Mesenchymal stem cell (in vitro differentiated cells and primary cell): ENCODE data around the gene FRMPD1.

ENCODE experiments used
- DNase-seq: peaks from one replicate; pipeline ENCODE4 v3.0.0-alpha.2; 2013
- H2AFZ ChIP-seq: one replicate; pipeline ENCODE4 v1.6.1; 2013; ENCODE audit warnings: low read depth, mild to moderate bottlenecking, control low read depth, inconsistent platforms, low read length, moderate library complexity
- H2AK5ac ChIP-seq: 2 replicates; pipeline ENCODE4 v1.6.1; 2013; ENCODE audit warnings: low read length, moderate library complexity, mild to moderate bottlenecking, inconsistent platforms; ENCODE audit not compliant: severe bottlenecking
- H2BK120ac ChIP-seq: one replicate; pipeline ENCODE4 v1.6.1; 2013; ENCODE audit warnings: low read depth, mild to moderate bottlenecking, inconsistent platforms, low read length, moderate library complexity
- H2BK12ac ChIP-seq, 2 experiments: one replicate each; pipeline ENCODE4 v1.6.1; 2013; ENCODE audit warnings: inconsistent platforms in 2 of 2, low read length in 2 of 2, mild to moderate bottlenecking in 2 of 2, moderate library complexity in 2 of 2, control low read depth in 1 of 2
- H2BK15ac ChIP-seq: one replicate; pipeline ENCODE4 v1.6.1; 2013; ENCODE audit warnings: mild to moderate bottlenecking, low read depth, inconsistent platforms; ENCODE audit not compliant: poor library complexity, severe bottlenecking
- H2BK5ac ChIP-seq: 2 replicates; pipeline ENCODE4 v1.6.1; 2013; ENCODE audit warnings: low read depth, mild to moderate bottlenecking, low read length, control low read depth, inconsistent platforms; ENCODE audit not compliant: poor library complexity, severe bottlenecking
- H3K14ac ChIP-seq, 2 experiments: one replicate each; pipeline ENCODE4 v1.6.1; 2013; ENCODE audit warnings: inconsistent platforms in 2 of 2, low read length in 2 of 2, control low read depth in 1 of 2, mild to moderate bottlenecking in 1 of 2, moderate library complexity in 1 of 2
- H3K18ac ChIP-seq, 2 experiments: one replicate each; pipeline ENCODE4 v1.6.1; 2013; ENCODE audit warnings: inconsistent platforms in 2 of 2, low read length in 2 of 2, control low read depth in 1 of 2, low read depth in 1 of 2, mild to moderate bottlenecking in 1 of 2
- H3K23ac ChIP-seq, 2 experiments: one replicate each; pipeline ENCODE4 v1.6.1; 2013; ENCODE audit warnings: inconsistent platforms in 2 of 2, low read length in 2 of 2, mild to moderate bottlenecking in 2 of 2, moderate library complexity in 2 of 2, control low read depth in 1 of 2
- H3K27ac ChIP-seq: 2 replicates; pipeline ENCODE4 v1.5.1; 2013; ENCODE audit warnings: mild to moderate bottlenecking, moderate library complexity, low read length, control low read depth, inconsistent platforms; ENCODE audit not compliant: poor library complexity, severe bottlenecking
- H3K27me3 ChIP-seq, 2 experiments: 2 replicates each; pipeline versions ENCODE4 v1.6.1 to v1.7.0; 2013; ENCODE audit warnings: low read length in 2 of 2, mild to moderate bottlenecking in 2 of 2, moderate library complexity in 2 of 2, control low read depth in 1 of 2, inconsistent platforms in 1 of 2; ENCODE audit not compliant: control insufficient read depth in 1 of 2, insufficient read depth in 1 of 2
- H3K36me3 ChIP-seq, 2 experiments: 2 replicates each; pipeline versions ENCODE4 v1.6.1 to v1.7.0; 2013; ENCODE audit warnings: low read length in 2 of 2, control low read depth in 1 of 2, inconsistent platforms in 1 of 2, low read depth in 1 of 2, mild to moderate bottlenecking in 1 of 2; ENCODE audit not compliant: insufficient read depth in 2 of 2, control insufficient read depth in 1 of 2
- H3K4ac ChIP-seq, 2 experiments: one replicate each; pipeline ENCODE4 v1.6.1; 2013; ENCODE audit warnings: inconsistent platforms in 2 of 2, low read length in 2 of 2, mild to moderate bottlenecking in 2 of 2, moderate library complexity in 2 of 2, control low read depth in 1 of 2, low read depth in 1 of 2
- H3K4me1 ChIP-seq: 2 replicates; pipeline ENCODE4 v1.6.1; 2013; ENCODE audit warnings: low read depth, low read length, control low read depth; ENCODE audit not compliant: control insufficient read depth, insufficient read depth
- H3K4me2 ChIP-seq: 2 replicates; pipeline ENCODE4 v1.6.1; 2013; ENCODE audit warnings: low read length, mild to moderate bottlenecking, inconsistent platforms; ENCODE audit not compliant: poor library complexity, severe bottlenecking
- H3K4me3 ChIP-seq, 2 experiments: 2 replicates each; pipeline versions ENCODE4 v1.5.1 to v1.7.0; 2013; ENCODE audit warnings: low read length in 2 of 2, mild to moderate bottlenecking in 2 of 2, control low read depth in 1 of 2, low read depth in 1 of 2; ENCODE audit not compliant: insufficient read depth in 1 of 2
- H3K79me1 ChIP-seq: replicated peaks from 2 replicates; pipeline ENCODE4 v1.6.1; 2013; ENCODE audit warnings: mild to moderate bottlenecking, control low read depth, low read length, inconsistent platforms; ENCODE audit not compliant: poor library complexity, severe bottlenecking
- H3K9ac ChIP-seq: 2 replicates; pipeline ENCODE4 v1.7.0; 2013; ENCODE audit warnings: mild to moderate bottlenecking, low read length, moderate library complexity
- H3K9me3 ChIP-seq: 2 replicates; pipeline ENCODE4 v1.7.0; 2013; ENCODE audit warnings: mild to moderate bottlenecking, low read length; ENCODE audit not compliant: control insufficient read depth
- H4K8ac ChIP-seq: one replicate; pipeline ENCODE4 v1.6.1; 2013; ENCODE audit warnings: inconsistent platforms, mild to moderate bottlenecking, low read length, moderate library complexity
- H4K91ac ChIP-seq: one replicate; pipeline ENCODE4 v1.6.1; 2013; ENCODE audit warnings: mild to moderate bottlenecking, low read length, inconsistent platforms
- WGBS: methylation state at CpG from one replicate; pipeline ENCODE4 v1.1.7; 2013; ENCODE audit warnings: mixed read lengths; 5-methylcytosine and 5-hydroxymethylcytosine counted together

FRMPD1 gene

GRCh38 chr9:37715991-37716505, 65.3 kb downstream of the FRMPD1 start:
- WGBS: 98% methylated on average over 4 of the region's 5 CpGs

GRCh38 chr9:37719526-37719925, 68.8 kb downstream of the FRMPD1 start:
- no peak overlapping the region for H3K4me2 ChIP-seq
- no peak overlapping the region for H3K4me3 ChIP-seq
- 80% methylated on average over 1 of the region's 2 CpGs for WGBS

More at GRCh38 chr9:37715991-37716505, 65.3 kb downstream of the FRMPD1 start:
- Histone ChIP-seq H3K79me1 (no peaks in the 10 kb centered on the region), H3K9ac (no peak overlapping the region), H4K8ac (no peak overlapping the region), H3K14ac (no peak overlapping the region), H2BK5ac (no peak overlapping the region), H3K4me3 (no peak overlapping the region), H3K36me3 (peaks cover 0 to 17% of the 10 kb centered on the region in 2 experiments), H3K23ac (no peak overlapping the region), H2AK5ac (no peak overlapping the region), H3K27ac (no peak overlapping the region), H2AFZ (no peak overlapping the region), H3K4me2 (no peak overlapping the region), H2BK12ac (no peak overlapping the region), H3K4me1 (no peaks in the 10 kb centered on the region), H3K4ac (no peak overlapping the region), H3K27me3 (peaks cover 0 to 27% of the 10 kb centered on the region in 2 experiments), H3K9me3 (no peaks in the 10 kb centered on the region), H2BK120ac (no peak overlapping the region), H3K18ac (no peak overlapping the region), H2BK15ac (no peak overlapping the region), H4K91ac (no peak overlapping the region)
- DNase-seq: no peak

GRCh38 chr9:37727013-37727412, 76.3 kb downstream of the FRMPD1 start:
- H3K18ac ChIP-seq: no peak overlapping the region
- H4K91ac ChIP-seq: no peak overlapping the region
- no peak overlapping the region for H2BK5ac ChIP-seq
- DNase-seq: no peak
- no peak overlapping the region for H3K4ac ChIP-seq
- no peak overlapping the region for H3K9ac ChIP-seq
- H2BK120ac ChIP-seq: no peak overlapping the region
- H3K4me1 ChIP-seq: no peaks in the 10 kb centered on the region
- no peak overlapping the region for H2AK5ac ChIP-seq
- no peak overlapping the region for H4K8ac ChIP-seq
- H3K14ac ChIP-seq: no peak overlapping the region
- H3K23ac ChIP-seq: no peak overlapping the region
- H3K27ac ChIP-seq: no peak overlapping the region
- no peak overlapping the region for H2AFZ ChIP-seq
- no peak overlapping the region for H3K4me2 ChIP-seq
- peaks cover 6 to 61% of the 10 kb centered on the region in 2 experiments for H3K27me3 ChIP-seq
- no peak overlapping the region for H3K4me3 ChIP-seq
- H2BK15ac ChIP-seq: no peak overlapping the region
- H2BK12ac ChIP-seq: no peak overlapping the region
- no peaks in the 10 kb centered on the region for H3K79me1 ChIP-seq
- 94% methylated on average over 4 of the region's 5 CpGs for WGBS
- no peaks in the 10 kb centered on the region for H3K9me3 ChIP-seq
- H3K36me3 ChIP-seq: peaks cover 0 to 21% of the 10 kb centered on the region in 2 experiments

More at GRCh38 chr9:37719526-37719925, 68.8 kb downstream of the FRMPD1 start:
- Histone ChIP-seq H3K4ac (no peak overlapping the region), H3K18ac (no peak overlapping the region), H2BK120ac (no peak overlapping the region), H3K14ac (no peak overlapping the region), H3K79me1 (no peaks in the 10 kb centered on the region), H3K9me3 (no peaks in the 10 kb centered on the region), H4K91ac (no peak overlapping the region), H2AFZ (no peak overlapping the region), H3K9ac (no peak overlapping the region), H3K27ac (no peak overlapping the region), H2BK15ac (no peak overlapping the region), H2AK5ac (no peak overlapping the region), H3K23ac (no peak overlapping the region), H2BK12ac (no peak overlapping the region), H4K8ac (no peak overlapping the region), H3K36me3 (peaks cover 0 to 11% of the 10 kb centered on the region in 2 experiments), H2BK5ac (no peak overlapping the region), H3K27me3 (peaks cover 0 to 39% of the 10 kb centered on the region in 2 experiments), H3K4me1 (no peaks in the 10 kb centered on the region)
- DNase-seq: no peak

GRCh38 chr9:37729499-37729898, 78.7 kb downstream of the FRMPD1 start:
- Histone ChIP-seq H3K18ac (no peak overlapping the region), H3K4me1 (no peaks in the 10 kb centered on the region), H3K9ac (no peak overlapping the region), H3K9me3 (no peaks in the 10 kb centered on the region), H2BK5ac (no peak overlapping the region), H4K91ac (no peak overlapping the region), H2BK120ac (no peak overlapping the region), H2BK12ac (no peak overlapping the region), H2AFZ (no peak overlapping the region), H3K27ac (no peak overlapping the region), H3K4ac (no peak overlapping the region), H3K4me3 (no peak overlapping the region), H3K23ac (no peak overlapping the region), H2AK5ac (no peak overlapping the region), H3K36me3 (peaks cover 0 to 43% of the 10 kb centered on the region in 2 experiments), H4K8ac (no peak overlapping the region), H3K14ac (no peak overlapping the region), H3K27me3 (peaks cover 20 to 70% of the 10 kb centered on the region in 2 experiments), H3K79me1 (no peaks in the 10 kb centered on the region), H2BK15ac (no peak overlapping the region), H3K4me2 (no peak overlapping the region)
- DNase-seq: no peak
- 88% methylated on average over 9 of the region's 9 CpGs for WGBS
